Measurements from ENCODE around the gene MYO1G. TPM values are rescaled to one million over a fixed set of nuclear protein-coding genes. Genes with fewer than 3 reads are reported as not detected.

MYO1G gene
- total and polyA plus RNA-seq, 2 donors from 2014 or later = 0.60 to 14.3 TPM

DNA sequence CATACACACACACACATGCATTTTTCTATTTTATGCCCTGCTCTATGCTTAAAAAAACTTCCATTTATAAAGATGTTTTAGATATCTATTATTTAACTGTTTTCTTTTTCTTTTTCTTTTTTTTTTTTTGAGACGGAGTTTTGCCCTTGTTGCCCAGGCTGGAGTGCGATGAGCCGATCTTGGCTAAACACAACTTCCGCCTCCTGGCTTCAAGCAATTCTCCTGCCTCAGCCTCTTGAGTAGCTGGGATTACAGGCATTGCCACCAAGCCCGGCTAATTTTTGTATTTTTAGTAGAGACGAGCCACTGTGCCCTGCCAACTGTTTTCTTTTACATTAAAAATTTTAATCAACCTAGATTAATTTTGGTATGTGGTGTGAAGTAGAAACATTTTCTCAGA is 47.9 kb downstream of the MYO1G start:
- TF ChIP-seq, protein P1, sequence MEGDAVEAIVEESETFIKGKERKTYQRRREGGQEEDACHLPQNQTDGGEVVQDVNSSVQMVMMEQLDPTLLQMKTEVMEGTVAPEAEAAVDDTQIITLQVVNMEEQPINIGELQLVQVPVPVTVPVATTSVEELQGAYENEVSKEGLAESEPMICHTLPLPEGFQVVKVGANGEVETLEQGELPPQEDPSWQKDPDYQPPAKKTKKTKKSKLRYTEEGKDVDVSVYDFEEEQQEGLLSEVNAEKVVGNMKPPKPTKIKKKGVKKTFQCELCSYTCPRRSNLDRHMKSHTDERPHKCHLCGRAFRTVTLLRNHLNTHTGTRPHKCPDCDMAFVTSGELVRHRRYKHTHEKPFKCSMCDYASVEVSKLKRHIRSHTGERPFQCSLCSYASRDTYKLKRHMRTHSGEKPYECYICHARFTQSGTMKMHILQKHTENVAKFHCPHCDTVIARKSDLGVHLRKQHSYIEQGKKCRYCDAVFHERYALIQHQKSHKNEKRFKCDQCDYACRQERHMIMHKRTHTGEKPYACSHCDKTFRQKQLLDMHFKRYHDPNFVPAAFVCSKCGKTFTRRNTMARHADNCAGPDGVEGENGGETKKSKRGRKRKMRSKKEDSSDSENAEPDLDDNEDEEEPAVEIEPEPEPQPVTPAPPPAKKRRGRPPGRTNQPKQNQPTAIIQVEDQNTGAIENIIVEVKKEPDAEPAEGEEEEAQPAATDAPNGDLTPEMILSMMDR (IDR thresholded peaks at IDR 0.05; ENCODE audit: borderline replicate concordance, extremely low read depth, insufficient read depth) = no peak
- Histone ChIP-seq H3K36me3 (ENCODE audit: control insufficient read depth in 2 of 3, insufficient read depth in 3 of 3, low read length in 3 of 3) (no peaks in the 10 kb centered on the region), H3K27ac (ENCODE audit: low read depth in 2 of 2, low read length in 2 of 2) (no peak overlapping the region), H3K4me1 (ENCODE audit: control insufficient read depth in 2 of 3, insufficient read depth in 2 of 3, low read depth in 1 of 3, low read length in 3 of 3) (no peaks in the 10 kb centered on the region), H3K4me3 (ENCODE audit: low read length in 3 of 3) (no peak overlapping the region), H3K9me3 (ENCODE audit: control insufficient read depth in 2 of 3, insufficient read depth in 1 of 3, low read length in 3 of 3) (no peaks in the 10 kb centered on the region), H3K27me3 (ENCODE audit: control insufficient read depth, insufficient read depth, low read length) (no peaks in the 10 kb centered on the region), H3K9ac (ENCODE audit: low read length in 3 of 3) (no peak overlapping the region)
- DNase-seq (no peak), FAIRE-seq (no peak)
- intact Hi-C loops (cut with DNase I) = no loop called here

DNA sequence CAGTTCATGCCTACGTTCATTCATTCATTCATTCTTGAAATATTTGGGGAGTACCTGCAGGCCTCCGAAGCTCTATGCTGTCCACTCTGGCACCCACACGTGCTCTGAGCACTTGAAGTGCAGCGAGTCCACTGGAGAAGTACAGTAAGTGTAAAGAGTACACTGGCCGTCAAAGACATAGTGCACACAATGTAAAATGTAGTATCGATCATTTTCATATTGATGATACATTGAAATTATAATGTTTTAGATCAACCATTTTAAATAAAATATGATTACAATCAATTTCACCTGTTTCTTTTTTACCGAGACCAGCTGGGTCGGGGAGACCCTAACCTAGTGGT is 56.5 kb downstream of the MYO1G start:
- intact Hi-C loops (cut with DNase I) = loop anchor here (10.0 kb wide), 1 partner anchor 68 kb away; no protein-coding TSS in a partner anchor
- FAIRE-seq (no peak), DNase-seq (no peak)
- TF ChIP-seq, protein P1 (IDR thresholded peaks at IDR 0.05; ENCODE audit: borderline replicate concordance, extremely low read depth, insufficient read depth) = no peak
- Histone ChIP-seq H3K9me3 (ENCODE audit: control insufficient read depth in 2 of 3, insufficient read depth in 1 of 3, low read length in 3 of 3) (no peaks in the 10 kb centered on the region), H3K27me3 (ENCODE audit: control insufficient read depth, insufficient read depth, low read length) (no peaks in the 10 kb centered on the region), H3K9ac (ENCODE audit: low read length in 3 of 3) (no peak overlapping the region), H3K4me3 (ENCODE audit: low read length in 3 of 3) (no peak overlapping the region), H3K27ac (ENCODE audit: low read depth in 2 of 2, low read length in 2 of 2) (no peak overlapping the region), H3K36me3 (ENCODE audit: control insufficient read depth in 2 of 3, insufficient read depth in 3 of 3, low read length in 3 of 3) (no peaks in the 10 kb centered on the region), H3K4me1 (ENCODE audit: control insufficient read depth in 2 of 3, insufficient read depth in 2 of 3, low read depth in 1 of 3, low read length in 3 of 3) (peaks cover 0 to 2% (median 0%) of the 10 kb centered on the region in 3 donors)

DNA sequence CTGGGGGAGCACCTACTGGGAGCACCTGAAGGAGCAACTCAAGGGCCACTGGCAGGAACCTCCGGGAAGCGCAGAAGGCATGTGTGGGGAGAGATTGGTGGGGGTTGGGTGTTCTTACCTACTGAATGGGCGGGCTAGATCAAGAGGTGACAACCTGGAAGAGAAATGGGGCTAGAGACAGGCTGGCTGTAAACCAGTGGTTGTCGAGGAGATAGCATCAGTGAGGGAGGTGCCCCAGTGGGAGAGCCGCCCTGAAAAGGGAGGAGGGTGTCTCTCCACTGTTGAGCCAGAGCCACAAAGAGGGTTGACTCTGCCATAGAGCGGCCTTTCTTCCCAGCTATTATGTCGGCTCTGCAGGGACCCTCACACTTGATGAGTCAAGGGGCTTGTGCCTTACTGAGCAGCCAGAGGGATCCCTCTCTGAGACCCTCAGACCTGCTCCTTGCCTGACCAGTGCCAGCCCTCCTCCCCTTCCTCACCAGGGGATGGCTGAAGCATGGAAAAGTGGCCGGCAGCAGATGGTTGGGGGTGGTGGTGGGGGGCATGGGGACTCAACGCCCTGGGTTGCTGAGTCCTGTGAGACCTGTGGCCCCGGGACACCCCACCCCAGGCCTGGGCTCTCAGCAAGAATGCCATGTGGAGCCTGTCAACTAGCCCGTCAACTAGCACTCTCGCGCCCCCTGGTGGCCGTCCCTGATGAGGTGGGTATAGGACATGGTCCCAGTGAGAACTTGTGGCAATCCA is 57.0 kb downstream of the MYO1G start:
- Histone ChIP-seq H3K27ac (ENCODE audit: low read depth in 2 of 2, low read length in 2 of 2) (no peak overlapping the region), H3K36me3 (ENCODE audit: control insufficient read depth in 2 of 3, insufficient read depth in 3 of 3, low read length in 3 of 3) (no peaks in the 10 kb centered on the region), H3K9me3 (ENCODE audit: control insufficient read depth in 2 of 3, insufficient read depth in 1 of 3, low read length in 3 of 3) (no peaks in the 10 kb centered on the region), H3K4me3 (ENCODE audit: low read length in 3 of 3) (no peak overlapping the region), H3K9ac (ENCODE audit: low read length in 3 of 3) (no peak overlapping the region), H3K27me3 (ENCODE audit: control insufficient read depth, insufficient read depth, low read length) (no peaks in the 10 kb centered on the region), H3K4me1 (ENCODE audit: control insufficient read depth in 2 of 3, insufficient read depth in 2 of 3, low read depth in 1 of 3, low read length in 3 of 3) (peaks cover 0 to 2% (median 0%) of the 10 kb centered on the region in 3 donors)
- intact Hi-C loops (cut with DNase I) = loop anchor here (10.0 kb wide), 1 partner anchor 67 kb away; no protein-coding TSS in a partner anchor
- no peak for FAIRE-seq
- DNase-seq = peak; percentile 73 to 95 (median 81)
- TF ChIP-seq, protein P1 (IDR thresholded peaks at IDR 0.05; ENCODE audit: borderline replicate concordance, extremely low read depth, insufficient read depth) = peak; percentile 87
